Smooth muscle cell of the brain vasculature (primary cell): ENCODE data around the gene IZUMO1.
A peak's percentile ranks its signal among the peaks of the same experiment; 100 is the strongest.
"Not testable (repeated sequence)": the region's sequence is repeated elsewhere in the genome, so short reads cannot be mapped to it uniquely, and the experiment has no call there.

Experiments
- DNase-seq: peaks from one replicate; pipeline ENCODE4 v3.0.0-alpha.2; 2012; ENCODE audit warnings: low read depth, low spot score

The IZUMO1 gene

DNA sequence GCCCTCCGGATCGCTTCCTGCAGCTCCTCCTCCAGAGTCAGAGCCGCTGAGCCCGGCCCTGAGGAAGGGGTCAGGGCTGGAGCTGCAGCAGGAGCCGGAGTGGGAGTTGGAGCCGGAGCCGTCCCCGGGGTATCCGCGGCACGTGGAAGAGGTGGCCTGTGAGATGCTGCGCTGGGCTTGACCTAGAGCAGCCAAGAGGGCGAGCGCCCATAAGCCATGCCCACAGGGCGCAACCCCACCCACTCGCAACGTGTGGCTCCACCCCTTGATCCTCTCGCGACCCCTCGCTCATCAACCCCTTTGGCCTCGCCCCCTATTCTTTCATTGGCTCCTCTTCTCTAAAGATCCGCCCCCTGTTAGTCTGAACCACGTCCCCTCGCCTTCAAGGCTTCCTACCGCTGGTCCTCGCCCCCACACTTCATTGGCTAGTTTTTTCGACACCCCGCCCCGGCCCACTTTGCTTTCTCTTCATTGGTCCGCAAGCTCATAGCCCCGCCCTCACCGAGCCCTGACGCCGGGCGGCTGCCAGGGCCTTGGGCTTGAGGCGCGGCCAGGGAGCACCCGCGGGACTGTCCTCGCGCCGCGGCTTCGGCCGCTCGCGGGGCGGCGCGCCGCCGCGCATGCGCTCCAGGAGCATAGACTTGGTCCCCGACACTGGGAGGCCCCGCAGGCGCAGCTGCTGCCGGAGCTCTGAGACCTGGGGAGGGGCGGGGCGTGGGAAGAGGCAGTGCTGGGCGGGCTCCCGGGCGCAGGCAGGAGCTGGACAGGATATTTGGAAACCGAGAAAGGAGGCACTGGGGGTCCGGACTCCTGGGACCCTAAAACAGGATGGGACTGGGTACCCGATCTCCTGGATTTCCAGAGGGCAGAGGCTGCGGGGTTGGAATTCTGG is 32.6 kb downstream of the IZUMO1 start:
- peak; percentile 100 for DNase-seq

DNA sequence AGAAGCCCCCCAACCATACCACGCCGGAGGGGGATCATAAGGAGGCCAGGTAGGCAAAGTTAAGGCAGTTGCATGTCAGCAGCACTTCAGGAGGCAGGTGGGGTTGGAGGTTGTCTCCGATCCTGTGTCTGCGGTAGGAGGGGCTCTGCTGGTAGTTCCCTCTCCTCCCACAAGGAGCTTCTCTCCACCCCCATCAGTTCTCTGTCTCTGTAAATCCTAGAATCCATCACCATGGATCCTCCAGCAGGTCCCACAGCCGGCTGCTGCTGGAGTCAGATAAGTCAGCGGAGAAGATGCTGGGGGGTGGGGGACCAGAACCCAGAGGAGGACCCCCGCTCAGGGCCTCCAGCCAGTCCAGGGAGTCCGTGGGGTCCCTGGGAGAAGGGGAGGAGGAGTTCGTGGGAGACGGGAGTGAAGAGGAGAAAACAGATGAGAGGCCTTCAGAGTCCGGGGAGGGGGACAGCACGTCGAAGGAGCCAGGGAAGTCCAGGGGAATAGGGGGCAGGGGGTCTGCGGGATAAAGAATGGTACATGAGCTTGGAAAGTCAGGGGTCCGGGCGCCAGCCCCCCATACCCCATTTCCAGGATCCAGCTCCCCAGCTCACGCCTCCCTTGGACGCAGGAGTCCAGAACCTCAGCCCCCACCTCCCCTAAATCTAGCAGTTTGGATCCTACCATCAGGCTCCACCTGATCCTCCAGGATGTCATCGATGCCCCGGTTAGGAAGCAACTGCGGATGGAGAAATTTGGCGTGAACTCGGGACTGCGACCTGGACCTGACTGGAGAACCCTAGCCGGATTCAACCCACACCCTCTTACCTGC is 33.5 kb downstream of the IZUMO1 start:
- no peak for DNase-seq

DNA sequence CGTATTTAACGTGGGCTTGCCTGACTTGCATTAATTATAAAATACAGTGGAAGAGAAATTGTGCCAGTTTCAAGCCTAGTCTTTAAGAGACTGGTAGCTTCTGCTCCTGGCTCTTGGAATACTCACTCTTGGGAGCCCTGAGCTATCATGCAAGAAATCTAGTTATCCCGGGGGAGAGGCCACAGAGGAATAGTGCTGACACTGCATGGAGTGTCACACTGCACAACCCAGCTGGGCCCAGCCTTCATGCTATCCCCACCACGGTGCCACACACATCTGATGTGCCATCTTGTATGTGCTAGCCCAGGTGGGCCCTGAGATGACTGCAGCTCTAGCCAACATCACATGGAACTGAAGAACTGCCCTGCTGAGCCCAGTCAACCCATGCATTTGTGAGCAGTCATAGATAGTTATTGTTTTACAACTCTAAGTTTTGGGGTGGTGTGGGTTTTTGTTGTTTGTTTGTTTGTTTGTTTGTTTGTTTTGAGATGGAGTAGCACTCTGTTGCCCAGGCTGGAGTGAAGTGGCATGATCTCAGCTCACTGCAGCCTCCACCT is 35.5 kb downstream of the IZUMO1 start:
- no peak for DNase-seq

DNA sequence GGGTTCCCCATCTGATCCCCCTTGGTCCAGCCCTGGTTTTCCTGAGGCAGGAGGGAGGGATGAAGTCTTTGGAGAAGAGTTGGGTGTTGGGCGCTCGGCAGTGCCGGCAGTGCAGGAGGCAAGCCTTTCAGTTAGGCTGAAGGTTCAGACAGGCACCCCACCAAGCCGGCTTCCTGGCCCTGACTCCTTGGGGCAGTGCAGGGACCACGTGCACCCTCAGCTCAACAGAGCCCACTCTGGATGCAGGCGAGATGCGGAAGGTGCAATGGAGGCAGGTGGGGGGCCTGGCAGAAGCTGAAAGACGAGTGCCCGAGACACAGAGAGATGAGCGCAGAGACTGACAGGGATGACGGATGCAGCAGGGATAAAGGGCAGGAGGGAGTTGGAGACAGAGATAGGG is 38.2 kb downstream of the IZUMO1 start:
- no peak for DNase-seq

DNA sequence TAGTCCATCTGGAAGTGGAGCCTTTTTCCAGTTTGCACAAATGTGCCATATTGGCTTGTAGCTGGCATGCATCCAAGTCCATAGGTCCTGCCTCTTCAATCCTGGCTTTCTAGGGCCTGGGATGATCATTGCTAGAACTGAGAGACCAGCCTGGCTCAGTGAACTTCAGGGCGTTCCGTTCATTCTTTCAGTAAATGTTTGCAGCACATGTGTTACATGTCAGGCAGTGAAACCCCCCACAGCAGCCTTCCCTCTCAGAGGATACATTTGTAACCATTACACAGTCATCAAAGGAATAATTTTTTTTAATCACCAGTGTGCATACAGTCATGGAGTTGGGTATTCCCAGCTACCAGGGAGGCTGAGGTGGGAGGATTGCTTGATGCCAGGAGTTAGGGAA is 41.3 kb downstream of the IZUMO1 start:
- no peak for DNase-seq

DNA sequence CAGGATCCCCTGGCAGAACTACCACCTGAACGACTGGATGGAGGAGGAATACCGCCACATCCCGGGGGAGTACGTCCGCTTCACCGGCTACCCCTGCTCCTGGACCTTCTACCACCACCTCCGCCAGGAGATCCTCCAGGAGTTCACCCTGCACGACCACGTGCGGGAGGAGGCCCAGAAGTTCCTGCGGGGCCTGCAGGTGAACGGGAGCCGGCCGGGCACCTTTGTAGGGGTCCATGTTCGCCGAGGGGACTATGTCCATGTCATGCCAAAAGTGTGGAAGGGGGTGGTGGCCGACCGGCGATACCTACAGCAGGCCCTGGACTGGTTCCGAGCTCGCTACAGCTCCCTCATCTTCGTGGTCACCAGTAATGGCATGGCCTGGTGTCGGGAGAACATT is 43.4 kb downstream of the IZUMO1 start:
- DNase-seq: no peak

DNA sequence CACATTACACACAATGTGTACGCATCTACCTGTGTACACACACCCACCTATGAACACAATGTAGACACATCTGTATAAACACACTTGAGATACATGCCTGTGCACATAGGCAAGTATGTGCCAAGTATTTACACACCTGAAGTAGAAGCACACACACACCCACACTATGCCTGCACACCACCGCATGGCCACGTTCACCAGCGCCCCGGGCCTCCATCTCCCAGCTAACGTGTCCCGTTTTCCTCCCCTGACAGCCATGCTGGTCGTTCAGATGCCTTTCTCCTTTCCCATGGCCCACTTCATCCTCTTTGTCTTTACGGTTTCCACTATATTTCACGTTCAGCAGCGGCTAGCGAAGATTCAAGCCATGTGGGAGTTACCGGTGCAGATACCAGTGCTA is 44.0 kb downstream of the IZUMO1 start:
- no peak for DNase-seq

DNA sequence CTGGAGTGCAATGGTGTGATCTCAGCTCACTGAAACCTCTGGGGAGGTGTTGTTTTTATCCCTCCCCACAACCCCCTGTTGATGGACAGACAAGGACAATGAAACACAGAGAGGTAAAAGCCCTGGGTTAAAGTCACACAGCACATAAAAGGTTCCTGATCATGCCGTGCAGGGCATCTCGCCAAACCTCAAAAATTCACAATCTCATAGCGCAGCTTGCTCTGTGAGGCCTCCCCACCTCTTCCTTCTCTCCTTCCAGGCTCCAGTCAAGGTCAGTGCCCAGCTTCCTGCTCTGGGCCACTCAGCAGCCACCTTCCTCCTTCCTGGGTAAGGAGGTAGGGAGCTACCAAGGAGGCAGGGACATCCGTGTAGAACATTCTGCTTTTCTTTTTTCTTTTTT is 48.7 kb downstream of the IZUMO1 start:
- DNase-seq: no peak

DNA sequence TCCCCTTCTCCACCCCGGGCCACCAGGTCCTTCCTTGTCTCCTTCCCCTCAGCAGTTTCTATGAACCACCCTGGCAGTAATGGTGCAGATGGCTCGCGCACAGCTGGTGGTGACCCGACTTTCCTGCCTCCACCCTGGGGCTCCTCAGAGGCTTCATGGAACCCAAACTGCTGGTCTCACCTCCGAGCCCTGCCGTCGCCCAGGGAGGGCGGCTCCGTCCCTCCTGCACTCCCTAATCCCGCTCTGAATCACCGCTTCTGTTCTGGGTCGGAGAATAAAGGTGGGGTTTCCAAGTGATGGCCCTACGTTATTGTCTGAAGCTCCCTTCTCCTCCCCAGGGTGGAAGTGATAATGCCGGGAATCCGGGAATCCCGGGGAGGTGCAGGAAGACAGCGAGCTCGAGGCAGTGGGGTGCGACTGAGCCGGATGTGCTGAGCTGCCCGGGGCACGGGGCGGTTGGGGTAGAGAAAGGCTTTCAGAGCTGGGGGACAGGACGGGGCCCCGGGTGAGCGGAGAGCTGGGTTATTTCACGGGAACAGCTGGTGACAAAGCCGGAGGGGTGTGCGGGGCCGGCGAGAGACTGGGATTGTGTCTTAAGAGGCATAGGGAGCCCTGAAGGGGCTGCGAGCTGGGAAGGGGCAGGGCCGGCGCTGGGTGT is 50.2 kb downstream of the IZUMO1 start:
- no peak for DNase-seq

DNA sequence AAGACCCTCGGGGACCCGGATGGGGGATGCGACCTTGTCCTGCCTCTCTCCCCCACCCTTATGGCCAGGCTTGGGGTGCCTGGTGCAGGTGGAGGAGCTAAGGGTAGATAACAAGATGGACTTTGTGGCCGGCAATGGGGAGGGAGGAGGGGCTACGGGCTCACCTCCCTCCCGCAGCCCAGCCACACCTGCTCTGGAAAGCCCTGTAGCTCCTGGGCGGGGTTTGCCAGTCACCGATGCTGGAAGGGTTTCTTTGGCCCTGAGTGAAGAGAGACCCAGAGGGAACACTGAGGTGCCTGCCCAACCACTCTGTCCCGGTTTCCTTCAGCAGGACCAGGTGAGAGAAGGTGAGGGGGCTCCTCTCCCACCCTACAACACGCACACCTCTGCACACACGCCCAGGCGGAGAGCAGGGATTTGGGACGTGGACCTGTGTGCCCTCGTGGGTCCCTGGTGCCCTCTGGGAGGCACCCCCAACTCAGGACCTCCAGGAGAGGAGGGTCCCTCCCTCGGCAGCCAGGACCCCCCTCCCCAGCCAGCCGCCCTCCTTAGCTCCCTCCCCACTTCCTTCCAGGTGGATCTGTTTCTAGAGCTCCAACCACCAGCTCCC is 50.9 kb downstream of the IZUMO1 start, which contains the start of gene FUT2:
Gene FUT2 (plus strand): TSS at position 229 of the 610 bp plus-strand sequence. CDS start 6,986 bp downstream, outside the sequence.
- no peak for DNase-seq

DNA sequence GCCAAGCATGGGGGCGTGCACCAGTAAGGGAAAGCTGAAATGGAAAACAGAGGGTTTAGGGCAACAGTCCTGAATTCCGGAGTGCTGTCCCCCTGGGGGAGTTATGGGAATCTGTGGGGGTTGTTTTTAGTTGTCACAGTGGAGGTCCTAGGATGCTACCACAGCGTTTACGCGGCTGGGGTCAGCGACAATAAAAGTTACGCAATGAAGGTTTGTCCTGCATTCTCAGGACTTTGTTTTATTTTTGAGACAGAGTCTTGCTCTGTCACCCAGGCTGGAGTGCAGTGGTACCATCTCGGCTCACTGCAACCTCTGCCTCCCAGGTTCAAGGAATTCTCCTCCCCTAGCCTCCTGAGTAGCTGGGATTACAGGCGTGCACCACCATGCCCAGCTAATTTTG is 53.1 kb downstream of the IZUMO1 start:
- not testable (repeated sequence) for DNase-seq
